ENCODE results near the gene PARD3.

Gene PARD3

GRCh38 chr10:34161777-34162370 is 653.2 kb downstream of the PARD3 start:
- Histone ChIP-seq H3K4me2 (ENCODE audit: insufficient read depth, low read length) (no peak overlapping the region), H3K4me3 (ENCODE audit: low read depth in 1 of 2, low read length in 2 of 2) (no peak overlapping the region), H3K9ac (ENCODE audit: low read depth, low read length) (no peak overlapping the region), H3K27ac (ENCODE audit: low read length) (no peak overlapping the region), H3K79me2 (ENCODE audit: insufficient read depth, low read length) (no peaks in the 10 kb centered on the region), H4K20me1 (ENCODE audit: insufficient read depth, low read length) (no peaks in the 10 kb centered on the region), H3K4me1 (ENCODE audit: insufficient read depth, low read length) (no peaks in the 10 kb centered on the region), H3K27me3 (ENCODE audit: insufficient read depth, low read length, poor library complexity) (no peaks in the 10 kb centered on the region), H2AFZ (ENCODE audit: low read depth, low read length) (no peak overlapping the region), H3K9me3 (ENCODE audit: insufficient read depth, low read length, severe bottlenecking) (peaks cover 9% of the 10 kb centered on the region), H3K36me3 (ENCODE audit: insufficient read depth, low read length) (no peaks in the 10 kb centered on the region)
- no peak for TF ChIP-seq CTCF (IDR thresholded peaks at IDR 0.05; ENCODE audit: borderline replicate concordance, extremely low read depth, low read length, poor library complexity, severe bottlenecking)
- no peak for TF ChIP-seq EZH2 (IDR thresholded peaks at IDR 0.05; ENCODE audit: borderline replicate concordance, low read depth, low read length, severe bottlenecking)
- no peak for DNase-seq
- ATAC-seq (ENCODE audit: insufficient read depth, low read depth): no peak

- no peak for TF ChIP-seq CTCF (IDR thresholded peaks at IDR 0.05; ENCODE audit: borderline replicate concordance, extremely low read depth, low read length, poor library complexity, severe bottlenecking)
- no peak for TF ChIP-seq EZH2 (IDR thresholded peaks at IDR 0.05; ENCODE audit: borderline replicate concordance, low read depth, low read length, severe bottlenecking)
- Histone ChIP-seq H3K27me3 (ENCODE audit: insufficient read depth, low read length, poor library complexity) (no peaks in the 10 kb centered on the region), H3K36me3 (ENCODE audit: insufficient read depth, low read length) (no peaks in the 10 kb centered on the region), H4K20me1 (ENCODE audit: insufficient read depth, low read length) (no peaks in the 10 kb centered on the region), H3K4me2 (ENCODE audit: insufficient read depth, low read length) (no peak overlapping the region), H3K4me3 (ENCODE audit: low read depth in 1 of 2, low read length in 2 of 2) (no peak overlapping the region), H3K9ac (ENCODE audit: low read depth, low read length) (no peak overlapping the region), H2AFZ (ENCODE audit: low read depth, low read length) (no peak overlapping the region), H3K27ac (ENCODE audit: low read length) (no peak overlapping the region), H3K4me1 (ENCODE audit: insufficient read depth, low read length) (peaks cover 8% of the 10 kb centered on the region), H3K79me2 (ENCODE audit: insufficient read depth, low read length) (no peaks in the 10 kb centered on the region), H3K9me3 (ENCODE audit: insufficient read depth, low read length, severe bottlenecking) (peaks cover 9% of the 10 kb centered on the region)
- DNase-seq (no peak), ATAC-seq (ENCODE audit: insufficient read depth, low read depth) (no peak)
Observed at GRCh38 chr10:34160595-34160994, 654.5 kb downstream of the PARD3 start.

- Histone ChIP-seq H3K9ac (ENCODE audit: low read depth, low read length) (no peak overlapping the region), H3K27me3 (ENCODE audit: insufficient read depth, low read length, poor library complexity) (no peaks in the 10 kb centered on the region), H3K79me2 (ENCODE audit: insufficient read depth, low read length) (no peaks in the 10 kb centered on the region), H3K4me1 (ENCODE audit: insufficient read depth, low read length) (peaks cover 8% of the 10 kb centered on the region), H3K36me3 (ENCODE audit: insufficient read depth, low read length) (no peaks in the 10 kb centered on the region), H4K20me1 (ENCODE audit: insufficient read depth, low read length) (no peaks in the 10 kb centered on the region), H2AFZ (ENCODE audit: low read depth, low read length) (no peak overlapping the region), H3K4me2 (ENCODE audit: insufficient read depth, low read length) (no peak overlapping the region), H3K27ac (ENCODE audit: low read length) (no peak overlapping the region), H3K4me3 (ENCODE audit: low read depth in 1 of 2, low read length in 2 of 2) (no peak overlapping the region), H3K9me3 (ENCODE audit: insufficient read depth, low read length, severe bottlenecking) (peaks cover 6% of the 10 kb centered on the region)
- TF ChIP-seq EZH2 (IDR thresholded peaks at IDR 0.05; ENCODE audit: borderline replicate concordance, low read depth, low read length, severe bottlenecking) (no peak), CTCF (IDR thresholded peaks at IDR 0.05; ENCODE audit: borderline replicate concordance, extremely low read depth, low read length, poor library complexity, severe bottlenecking) (no peak)
- DNase-seq (no peak), ATAC-seq (ENCODE audit: insufficient read depth, low read depth) (no peak)
Observed at GRCh38 chr10:34157501-34157900, 657.6 kb downstream of the PARD3 start.
